Measurements from ENCODE around the gene RUNX3.

RUNX3 gene

GRCh38 chr1:24884751-24885150 lies 45.3 kb downstream of the RUNX3 start:
- Histone ChIP-seq H4K91ac (ENCODE audit: low read depth, low read length, poor library complexity) (no peak overlapping the region), H3K4ac (ENCODE audit: low read length) (no peak overlapping the region), H3K9ac (ENCODE audit: low read depth, low read length, poor library complexity) (no peak overlapping the region), H4K8ac (ENCODE audit: low read depth, low read length) (no peak overlapping the region), H2BK15ac (ENCODE audit: low read length) (no peak overlapping the region), H3K27ac (replicated peaks; ENCODE audit: low read length) (no peak overlapping the region), H3K23ac (ENCODE audit: low read depth, low read length, poor library complexity) (no peak overlapping the region), H3K14ac (ENCODE audit: low read length) (no peak overlapping the region), H2AFZ (ENCODE audit: low read length) (no peak overlapping the region), H2BK5ac (ENCODE audit: low read length) (no peak overlapping the region), H3K4me2 (ENCODE audit: insufficient read depth, low read length, poor library complexity, severe bottlenecking) (no peak overlapping the region), H2AK5ac (ENCODE audit: low read depth, low read length) (no peak overlapping the region), H3K4me3 (ENCODE audit: low read length in 2 of 2) (no peak overlapping the region), H3K27me3 (ENCODE audit: control insufficient read depth in 3 of 3, insufficient read depth in 3 of 3, low read depth in 1 of 3, low read length in 3 of 3) (no peaks in the 10 kb centered on the region), H2BK12ac (ENCODE audit: low read length) (no peak overlapping the region), H3K79me1 (ENCODE audit: low read depth, low read length) (no peaks in the 10 kb centered on the region), H3K18ac (ENCODE audit: low read length) (no peak overlapping the region), H2BK120ac (ENCODE audit: low read depth, low read length) (no peak overlapping the region), H3K9me3 (replicated peaks in 1 of 2; ENCODE audit: control insufficient read depth in 2 of 2, insufficient read depth in 1 of 2, low read depth in 1 of 2, low read length in 2 of 2) (peaks cover 0 to 2% of the 10 kb centered on the region in 2 donors), H3K4me1 (ENCODE audit: control insufficient read depth in 2 of 2, insufficient read depth in 1 of 2, low read depth in 1 of 2, low read length in 2 of 2) (no peaks in the 10 kb centered on the region), H3K36me3 (replicated peaks in 1 of 2; ENCODE audit: control insufficient read depth in 2 of 2, insufficient read depth in 2 of 2, low read length in 2 of 2) (no peaks in the 10 kb centered on the region)
- no peak for DNase-seq (ENCODE audit: low spot score)

- Histone ChIP-seq H3K4me3 (ENCODE audit: low read length in 2 of 2) (no peak overlapping the region), H3K36me3 (replicated peaks in 1 of 2; ENCODE audit: control insufficient read depth in 2 of 2, insufficient read depth in 2 of 2, low read length in 2 of 2) (no peaks in the 10 kb centered on the region), H3K18ac (ENCODE audit: low read length) (no peak overlapping the region), H2AK5ac (ENCODE audit: low read depth, low read length) (no peak overlapping the region), H4K8ac (ENCODE audit: low read depth, low read length) (no peak overlapping the region), H3K4me1 (ENCODE audit: control insufficient read depth in 2 of 2, insufficient read depth in 1 of 2, low read depth in 1 of 2, low read length in 2 of 2) (no peaks in the 10 kb centered on the region), H2BK15ac (ENCODE audit: low read length) (no peak overlapping the region), H3K4me2 (ENCODE audit: insufficient read depth, low read length, poor library complexity, severe bottlenecking) (no peak overlapping the region), H2AFZ (ENCODE audit: low read length) (no peak overlapping the region), H3K9ac (ENCODE audit: low read depth, low read length, poor library complexity) (no peak overlapping the region), H3K23ac (ENCODE audit: low read depth, low read length, poor library complexity) (no peak overlapping the region), H2BK120ac (ENCODE audit: low read depth, low read length) (no peak overlapping the region), H3K4ac (ENCODE audit: low read length) (no peak overlapping the region), H3K27me3 (ENCODE audit: control insufficient read depth in 3 of 3, insufficient read depth in 3 of 3, low read depth in 1 of 3, low read length in 3 of 3) (peaks cover 0 to 12% (median 0%) of the 10 kb centered on the region in 3 experiments), H3K14ac (ENCODE audit: low read length) (no peak overlapping the region), H4K91ac (ENCODE audit: low read depth, low read length, poor library complexity) (no peak overlapping the region), H3K79me1 (ENCODE audit: low read depth, low read length) (no peaks in the 10 kb centered on the region), H2BK12ac (ENCODE audit: low read length) (no peak overlapping the region), H3K9me3 (replicated peaks in 1 of 2; ENCODE audit: control insufficient read depth in 2 of 2, insufficient read depth in 1 of 2, low read depth in 1 of 2, low read length in 2 of 2) (peaks cover 0 to 3% of the 10 kb centered on the region in 2 donors), H3K27ac (replicated peaks; ENCODE audit: low read length) (no peak overlapping the region), H2BK5ac (ENCODE audit: low read length) (no peak overlapping the region)
- no CpG with 5 or more reads among the region's 1 CpG for WGBS, 2 donors (ENCODE audit: extremely low coverage in 2 of 2, insufficient read length in 2 of 2, insufficient replicate concordance in 1 of 2)
- no peak for DNase-seq (ENCODE audit: low spot score)
Observed at GRCh38 chr1:24881034-24881433, 49.0 kb downstream of the RUNX3 start.

GRCh38 chr1:24878775-24879742 lies 51.0 kb downstream of the RUNX3 start:
- peaks cover 0 to 3% of the 10 kb centered on the region in 2 donors for H3K9me3 ChIP-seq (replicated peaks in 1 of 2; ENCODE audit: control insufficient read depth in 2 of 2, insufficient read depth in 1 of 2, low read depth in 1 of 2, low read length in 2 of 2)

GRCh38 chr1:24878045-24878444 lies 52.0 kb downstream of the RUNX3 start:
- Histone ChIP-seq H3K9me3 (replicated peaks in 1 of 2; ENCODE audit: control insufficient read depth in 2 of 2, insufficient read depth in 1 of 2, low read depth in 1 of 2, low read length in 2 of 2) (peaks cover 0 to 3% of the 10 kb centered on the region in 2 donors), H3K9ac (ENCODE audit: low read depth, low read length, poor library complexity) (no peak overlapping the region), H3K4me1 (ENCODE audit: control insufficient read depth in 2 of 2, insufficient read depth in 1 of 2, low read depth in 1 of 2, low read length in 2 of 2) (peaks cover 0 to 6% of the 10 kb centered on the region in 2 donors), H2BK15ac (ENCODE audit: low read length) (no peak overlapping the region), H3K23ac (ENCODE audit: low read depth, low read length, poor library complexity) (no peak overlapping the region), H2AK5ac (ENCODE audit: low read depth, low read length) (no peak overlapping the region), H4K8ac (ENCODE audit: low read depth, low read length) (no peak overlapping the region), H2BK5ac (ENCODE audit: low read length) (no peak overlapping the region), H3K18ac (ENCODE audit: low read length) (no peak overlapping the region), H2BK120ac (ENCODE audit: low read depth, low read length) (no peak overlapping the region), H3K36me3 (replicated peaks in 1 of 2; ENCODE audit: control insufficient read depth in 2 of 2, insufficient read depth in 2 of 2, low read length in 2 of 2) (no peaks in the 10 kb centered on the region), H3K4ac (ENCODE audit: low read length) (no peak overlapping the region), H2AFZ (ENCODE audit: low read length) (no peak overlapping the region), H3K4me3 (ENCODE audit: low read length in 2 of 2) (no peak overlapping the region), H3K79me1 (ENCODE audit: low read depth, low read length) (no peaks in the 10 kb centered on the region), H3K4me2 (ENCODE audit: insufficient read depth, low read length, poor library complexity, severe bottlenecking) (no peak overlapping the region), H3K27ac (replicated peaks; ENCODE audit: low read length) (no peak overlapping the region), H3K27me3 (ENCODE audit: control insufficient read depth in 3 of 3, insufficient read depth in 3 of 3, low read depth in 1 of 3, low read length in 3 of 3) (peaks cover 0 to 19% (median 0%) of the 10 kb centered on the region in 3 experiments), H2BK12ac (ENCODE audit: low read length) (no peak overlapping the region), H3K14ac (ENCODE audit: low read length) (no peak overlapping the region), H4K91ac (ENCODE audit: low read depth, low read length, poor library complexity) (no peak overlapping the region)
- DNase-seq (ENCODE audit: low spot score): no peak
- WGBS, 2 donors (ENCODE audit: extremely low coverage in 2 of 2, insufficient read length in 2 of 2, insufficient replicate concordance in 1 of 2): no CpG with 5 or more reads among the region's 6 CpGs

More at GRCh38 chr1:24878775-24879742, 51.0 kb downstream of the RUNX3 start:
- H2BK15ac ChIP-seq (ENCODE audit: low read length): no peak overlapping the region
- no CpG with 5 or more reads among the region's 7 CpGs for WGBS, 2 donors (ENCODE audit: extremely low coverage in 2 of 2, insufficient read length in 2 of 2, insufficient replicate concordance in 1 of 2)
- no peak overlapping the region for H2AFZ ChIP-seq (ENCODE audit: low read length)
- no peak overlapping the region for H2AK5ac ChIP-seq (ENCODE audit: low read depth, low read length)
- H2BK120ac ChIP-seq (ENCODE audit: low read depth, low read length): no peak overlapping the region
- no peak overlapping the region for H4K8ac ChIP-seq (ENCODE audit: low read depth, low read length)
- no peak overlapping the region for H3K4me2 ChIP-seq (ENCODE audit: insufficient read depth, low read length, poor library complexity, severe bottlenecking)
- H2BK12ac ChIP-seq (ENCODE audit: low read length): no peak overlapping the region
- H3K9ac ChIP-seq (ENCODE audit: low read depth, low read length, poor library complexity): no peak overlapping the region
- no peak overlapping the region for H3K4ac ChIP-seq (ENCODE audit: low read length)
- H3K14ac ChIP-seq (ENCODE audit: low read length): no peak overlapping the region
- peaks cover 0 to 6% of the 10 kb centered on the region in 2 donors for H3K4me1 ChIP-seq (ENCODE audit: control insufficient read depth in 2 of 2, insufficient read depth in 1 of 2, low read depth in 1 of 2, low read length in 2 of 2)
- H3K27ac ChIP-seq (replicated peaks; ENCODE audit: low read length): no peak overlapping the region
- DNase-seq (ENCODE audit: low spot score): no peak
- H3K4me3 ChIP-seq (ENCODE audit: low read length in 2 of 2): no peak overlapping the region
- no peaks in the 10 kb centered on the region for H3K36me3 ChIP-seq (replicated peaks in 1 of 2; ENCODE audit: control insufficient read depth in 2 of 2, insufficient read depth in 2 of 2, low read length in 2 of 2)
- H3K18ac ChIP-seq (ENCODE audit: low read length): peak overlapping the region; percentile 39
- peaks cover 0 to 19% (median 0%) of the 10 kb centered on the region in 3 experiments for H3K27me3 ChIP-seq (ENCODE audit: control insufficient read depth in 3 of 3, insufficient read depth in 3 of 3, low read depth in 1 of 3, low read length in 3 of 3)
- H2BK5ac ChIP-seq (ENCODE audit: low read length): no peak overlapping the region
- no peak overlapping the region for H4K91ac ChIP-seq (ENCODE audit: low read depth, low read length, poor library complexity)
- H3K79me1 ChIP-seq (ENCODE audit: low read depth, low read length): no peaks in the 10 kb centered on the region
- H3K23ac ChIP-seq (ENCODE audit: low read depth, low read length, poor library complexity): no peak overlapping the region
